Measurements from ENCODE around the gene MBP.

The MBP gene

GRCh38 chr18:77124452-77124922 is 8.1 kb downstream of the MBP start:
- Mint-ChIP-seq H3K9me3 (no peaks in the 10 kb centered on the region), H3K27me3 (ENCODE audit: low read depth, poor library complexity) (peaks cover 43% of the 10 kb centered on the region), H3K27ac (no peak overlapping the region), H3K36me3 (ENCODE audit: low read depth) (no peaks in the 10 kb centered on the region), H3K4me1 (peaks cover 8% of the 10 kb centered on the region), H3K4me3 (no peak overlapping the region)
- no peak for DNase-seq
- TF ChIP-seq CTCF (IDR thresholded peaks at IDR 0.05), result no peak

GRCh38 chr18:77123320-77124231 is 9.0 kb downstream of the MBP start:
- Mint-ChIP-seq H3K36me3 (ENCODE audit: low read depth) (no peaks in the 10 kb centered on the region), H3K27ac (no peak overlapping the region), H3K4me1 (peaks cover 8% of the 10 kb centered on the region), H3K4me3 (no peak overlapping the region), H3K27me3 (ENCODE audit: low read depth, poor library complexity) (peaks cover 33% of the 10 kb centered on the region), H3K9me3 (peaks cover 3% of the 10 kb centered on the region)
- DNase-seq, result no peak
- TF ChIP-seq CTCF (IDR thresholded peaks at IDR 0.05), result no peak

GRCh38 chr18:77121523-77121922 is 11.1 kb downstream of the MBP start:
- peaks cover 18% of the 10 kb centered on the region for H3K27me3 Mint-ChIP-seq (ENCODE audit: low read depth, poor library complexity)
- H3K4me3 Mint-ChIP-seq, result no peak overlapping the region
- no peak for DNase-seq

GRCh38 chr18:77119851-77120491 is 12.6 kb downstream of the MBP start:
- no peak for TF ChIP-seq CTCF (IDR thresholded peaks at IDR 0.05)
- Mint-ChIP-seq H3K4me3 (no peak overlapping the region), H3K27me3 (ENCODE audit: low read depth, poor library complexity) (peaks cover 9% of the 10 kb centered on the region), H3K9me3 (peaks cover 9% of the 10 kb centered on the region), H3K4me1 (peaks cover 4% of the 10 kb centered on the region), H3K36me3 (ENCODE audit: low read depth) (no peaks in the 10 kb centered on the region), H3K27ac (no peak overlapping the region)
- DNase-seq, result no peak

More at GRCh38 chr18:77121523-77121922, 11.1 kb downstream of the MBP start:
- Mint-ChIP-seq H3K36me3 (ENCODE audit: low read depth) (no peaks in the 10 kb centered on the region), H3K4me1 (peaks cover 8% of the 10 kb centered on the region), H3K9me3 (peaks cover 9% of the 10 kb centered on the region), H3K27ac (no peak overlapping the region)
- TF ChIP-seq CTCF (IDR thresholded peaks at IDR 0.05), result no peak

GRCh38 chr18:77119101-77119850 is 13.3 kb downstream of the MBP start:
- peaks cover 9% of the 10 kb centered on the region for H3K9me3 Mint-ChIP-seq

More at GRCh38 chr18:77119101-77119850, 13.3 kb downstream of the MBP start:
- Mint-ChIP-seq H3K4me3 (no peak overlapping the region), H3K27me3 (ENCODE audit: low read depth, poor library complexity) (peaks cover 7% of the 10 kb centered on the region), H3K27ac (no peak overlapping the region), H3K4me1 (peaks cover 3% of the 10 kb centered on the region), H3K36me3 (ENCODE audit: low read depth) (no peaks in the 10 kb centered on the region)
- no peak for DNase-seq
- no peak for TF ChIP-seq CTCF (IDR thresholded peaks at IDR 0.05)
